ENCODE data around the gene FSTL5.

The FSTL5 gene

DNA sequence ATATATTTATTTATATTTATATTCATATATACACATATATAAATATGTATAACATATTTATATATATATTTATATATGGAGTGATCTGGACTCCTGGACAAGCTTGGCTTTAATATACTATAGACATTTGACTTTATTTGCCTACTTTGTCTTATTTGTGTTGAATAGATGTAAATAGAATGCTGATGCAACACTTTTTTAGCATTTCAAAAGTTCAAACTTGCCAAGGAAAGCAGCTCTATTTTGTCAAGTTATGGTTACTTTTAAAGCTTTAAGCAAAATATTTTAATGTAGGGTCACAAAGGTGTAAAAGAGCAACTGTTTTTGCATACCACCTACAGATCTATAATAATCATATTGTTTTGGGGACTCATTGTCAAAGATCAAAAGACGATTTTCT is 61.1 kb downstream of the FSTL5 start:
- DNase-seq = no peak

DNA sequence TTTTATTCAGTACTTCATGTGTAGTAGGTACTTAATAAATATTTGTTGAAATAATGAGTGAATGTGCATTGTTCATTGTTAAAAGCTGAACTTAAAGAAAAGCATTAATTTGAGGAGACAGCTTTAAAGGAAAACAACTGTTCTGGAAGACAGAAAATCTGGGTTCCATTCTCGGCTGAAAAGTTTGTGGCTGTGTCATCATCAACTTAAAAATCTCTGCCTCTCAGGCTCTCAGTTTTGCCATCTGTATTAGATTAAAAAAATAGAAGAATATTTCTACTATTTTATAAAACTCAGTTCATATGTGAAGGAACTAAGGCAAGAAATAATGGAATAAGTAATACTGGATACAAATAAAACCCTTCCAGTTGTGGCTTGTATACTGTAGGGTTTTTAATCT is 62.5 kb downstream of the FSTL5 start:
- DNase-seq = no peak

DNA sequence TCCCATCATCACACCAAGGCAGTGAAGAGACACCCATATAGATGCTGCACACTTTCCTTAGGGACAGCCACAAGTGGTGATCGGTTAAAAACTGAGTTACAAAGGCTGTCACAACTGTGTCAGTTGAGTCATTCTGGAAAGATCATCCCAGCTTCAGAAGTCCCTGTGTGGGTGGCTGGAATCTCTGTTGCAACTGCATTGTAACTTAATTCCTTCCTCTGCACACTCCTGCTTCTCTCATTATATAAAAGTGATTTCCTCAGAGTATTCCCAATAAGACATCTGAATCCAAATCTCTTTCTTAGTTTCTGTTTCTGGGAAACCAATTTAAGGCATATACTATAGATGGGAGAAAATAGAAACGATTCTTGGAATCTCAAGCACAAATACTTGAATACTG is 88.1 kb downstream of the FSTL5 start:
- DNase-seq = no peak

- no peak for DNase-seq
Measured at GRCh38 chr4:162061214-162061613, 102.6 kb downstream of the FSTL5 start.

- DNase-seq = no peak
Measured at GRCh38 chr4:162059656-162060055, 104.1 kb downstream of the FSTL5 start.

GRCh38 chr4:162056990-162057389 is 106.8 kb downstream of the FSTL5 start:
- DNase-seq = no peak

GRCh38 chr4:162046135-162046534 is 117.7 kb downstream of the FSTL5 start:
- no peak for DNase-seq

- DNase-seq = no peak
Measured at GRCh38 chr4:162038112-162038511, 125.7 kb downstream of the FSTL5 start.

GRCh38 chr4:162017863-162018262 is 145.9 kb downstream of the FSTL5 start:
- DNase-seq = no peak

GRCh38 chr4:162016991-162017390 is 146.8 kb downstream of the FSTL5 start:
- no peak for DNase-seq

DNA sequence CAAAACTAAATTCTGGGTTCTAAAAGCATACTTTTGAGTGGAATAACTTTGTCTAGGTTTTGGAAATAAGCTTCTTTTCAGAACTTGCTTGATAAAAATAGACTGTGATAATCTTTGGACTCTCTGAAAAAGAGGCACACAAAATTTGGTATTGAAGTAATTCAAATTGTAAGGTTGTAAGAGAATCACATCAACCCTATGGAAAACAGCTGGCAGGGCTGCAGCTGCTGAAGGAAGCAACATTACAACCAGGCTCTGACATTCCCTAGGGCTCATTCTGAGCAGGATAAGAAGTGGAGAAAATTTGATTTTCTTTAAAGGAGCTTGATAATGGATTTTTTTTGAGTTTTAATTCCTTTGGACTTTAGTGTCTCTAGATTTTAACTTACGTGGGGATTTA is 147.6 kb downstream of the FSTL5 start:
- no peak for DNase-seq

DNA sequence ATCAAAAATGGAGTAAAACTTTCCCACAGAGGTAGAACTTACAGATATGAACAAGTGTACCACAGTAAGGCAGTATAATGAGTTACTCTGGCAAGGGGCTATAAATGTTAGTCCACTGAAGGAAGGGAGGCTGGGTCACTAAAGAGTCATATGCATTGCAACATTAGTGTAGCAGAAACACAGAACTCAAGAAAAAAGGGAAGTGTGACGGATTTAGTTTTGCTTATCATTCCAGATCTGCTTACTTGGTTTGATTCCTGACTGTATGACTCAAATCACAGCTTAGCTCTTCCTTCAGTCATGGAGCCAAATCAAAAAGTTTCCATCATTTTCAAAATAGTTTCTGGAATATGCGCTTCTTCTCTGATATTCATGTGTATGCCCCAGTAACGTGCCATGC is 148.7 kb downstream of the FSTL5 start:
- no peak for DNase-seq

- no peak for DNase-seq
Measured at GRCh38 chr4:162011089-162011488, 152.7 kb downstream of the FSTL5 start.

- DNase-seq = no peak
Measured at GRCh38 chr4:162010362-162010761, 153.4 kb downstream of the FSTL5 start.

DNA sequence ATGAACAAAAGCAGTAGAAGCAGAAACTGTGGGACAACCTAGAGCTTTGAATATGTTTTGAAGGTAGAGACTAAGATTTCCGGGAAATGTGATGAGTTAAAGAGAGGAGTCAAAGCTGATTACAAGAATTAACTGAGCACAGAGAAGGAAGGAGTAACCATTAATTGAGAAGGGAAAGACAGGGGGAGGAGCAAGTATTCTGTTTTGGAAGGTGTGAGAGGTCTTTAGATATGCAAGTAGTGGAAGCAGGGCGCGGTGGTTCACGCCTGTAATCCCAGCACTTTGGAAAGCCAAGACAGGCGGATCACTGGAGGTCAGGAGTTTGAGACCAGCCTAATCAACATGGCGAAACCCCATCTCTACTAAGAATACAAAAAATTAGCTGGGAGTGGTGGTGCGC is 171.5 kb downstream of the FSTL5 start:
- no peak for DNase-seq

DNA sequence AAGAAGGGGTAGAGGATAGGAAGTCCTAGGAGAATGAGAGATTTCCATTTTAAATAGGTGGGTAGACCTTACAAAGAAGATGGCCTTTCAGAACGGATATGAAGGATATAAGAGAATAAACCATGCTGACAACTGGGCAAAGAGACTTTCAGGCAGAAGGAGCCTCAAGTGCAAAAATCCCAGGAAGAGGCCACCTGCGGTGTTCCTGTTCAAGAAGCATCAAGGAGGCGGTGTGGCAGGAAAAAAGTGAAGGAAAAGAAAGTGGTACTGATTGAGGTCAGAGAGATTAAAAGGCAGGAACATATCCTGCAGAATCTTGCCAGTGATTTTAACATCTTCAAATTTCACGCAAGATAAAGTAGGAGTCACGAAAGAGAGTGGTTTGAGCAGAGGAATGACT is 172.0 kb downstream of the FSTL5 start:
- DNase-seq = no peak

- DNase-seq = no peak
Measured at GRCh38 chr4:161990721-161991120, 173.1 kb downstream of the FSTL5 start.

DNA sequence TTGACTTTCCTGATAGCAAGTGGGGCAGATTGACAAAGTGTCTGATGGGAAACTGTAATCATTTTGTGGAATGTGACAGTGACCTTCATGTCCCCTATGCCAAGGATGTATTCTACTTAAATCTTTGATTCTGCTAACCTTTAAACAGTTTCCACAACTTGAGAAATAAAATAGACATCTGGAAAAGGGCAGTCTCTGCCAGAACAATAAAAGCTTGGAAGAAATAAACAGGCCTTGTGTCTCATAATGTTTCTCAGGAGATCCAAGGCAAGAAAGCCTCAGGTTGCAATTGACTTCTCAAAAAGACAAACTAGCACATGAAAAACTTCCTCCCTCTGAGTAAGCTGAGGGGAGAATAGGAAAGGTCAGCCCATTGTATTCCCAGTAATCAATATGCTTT is 174.9 kb downstream of the FSTL5 start:
- no peak for DNase-seq

DNA sequence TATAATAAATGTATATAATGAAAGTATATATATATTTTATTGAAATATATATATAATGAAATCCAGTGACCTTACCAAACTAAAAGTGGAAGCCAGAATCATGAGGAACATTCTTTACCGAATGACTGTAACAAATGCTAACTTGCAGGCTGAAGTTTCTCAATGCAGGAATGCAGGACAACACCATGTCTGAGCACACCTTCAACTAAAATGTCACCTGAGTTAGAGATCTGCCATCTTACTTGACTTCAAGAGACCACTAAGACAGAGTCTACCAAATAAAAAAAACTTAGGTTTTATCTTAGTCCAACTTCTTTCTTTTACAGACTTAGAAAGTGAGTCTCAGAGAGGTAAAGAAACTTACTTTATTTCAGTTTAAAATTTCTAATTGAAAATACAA is 176.2 kb downstream of the FSTL5 start:
- no peak for DNase-seq

GRCh38 chr4:161952382-161952781 is 211.4 kb downstream of the FSTL5 start:
- no peak for DNase-seq

GRCh38 chr4:161949946-161950725 is 213.7 kb downstream of the FSTL5 start:
- DNase-seq = no peak

DNA sequence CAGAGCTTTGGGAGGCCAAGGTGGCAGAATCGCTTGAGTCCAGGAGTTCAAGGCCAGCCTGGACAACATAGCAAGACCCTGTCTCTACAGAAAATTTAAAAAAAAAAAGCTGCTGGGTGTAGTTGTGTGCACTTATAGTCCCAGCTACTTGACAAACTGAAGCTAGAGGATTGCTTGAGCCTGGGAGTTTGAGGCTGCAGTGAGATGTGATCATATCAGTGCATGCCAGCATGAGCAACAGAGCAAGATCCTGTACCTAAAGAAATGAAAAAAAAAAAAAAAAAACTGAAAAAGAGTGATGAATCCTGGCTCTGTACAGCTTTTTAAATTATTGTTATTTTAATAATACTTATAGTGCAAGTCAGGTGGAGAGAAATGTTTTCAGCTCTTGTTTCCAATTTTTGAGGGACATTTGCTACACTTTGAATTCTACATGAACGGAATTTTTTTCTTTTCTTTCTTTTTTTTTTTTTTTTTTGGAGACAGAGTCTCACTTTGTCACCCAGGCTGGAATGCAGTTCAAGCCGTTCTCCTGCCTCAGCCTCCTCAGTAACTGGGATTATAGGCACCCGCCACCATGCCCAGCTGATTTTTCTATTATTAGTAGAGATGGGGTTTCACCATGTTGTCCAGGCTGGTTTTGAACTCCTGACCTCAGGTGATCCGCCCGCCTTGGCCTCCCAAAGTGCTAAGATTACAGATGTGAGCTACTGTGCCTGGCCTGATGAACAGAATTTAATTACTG is 215.6 kb downstream of the FSTL5 start:
- DNase-seq = no peak

- DNase-seq = no peak
Measured at GRCh38 chr4:161937596-161937995, 226.2 kb downstream of the FSTL5 start.
